SIG-M5 (cell line): ENCODE results near the gene HS6ST1.
"Not testable (repeated sequence)": the region's sequence is repeated elsewhere in the genome, so short reads cannot be mapped to it uniquely, and the experiment has no call there.

Source experiments
- DNase-seq: peaks from one replicate; lab custom pipeline; 2025; lab: John Stamatoyannopoulos, UW

The HS6ST1 gene

DNA sequence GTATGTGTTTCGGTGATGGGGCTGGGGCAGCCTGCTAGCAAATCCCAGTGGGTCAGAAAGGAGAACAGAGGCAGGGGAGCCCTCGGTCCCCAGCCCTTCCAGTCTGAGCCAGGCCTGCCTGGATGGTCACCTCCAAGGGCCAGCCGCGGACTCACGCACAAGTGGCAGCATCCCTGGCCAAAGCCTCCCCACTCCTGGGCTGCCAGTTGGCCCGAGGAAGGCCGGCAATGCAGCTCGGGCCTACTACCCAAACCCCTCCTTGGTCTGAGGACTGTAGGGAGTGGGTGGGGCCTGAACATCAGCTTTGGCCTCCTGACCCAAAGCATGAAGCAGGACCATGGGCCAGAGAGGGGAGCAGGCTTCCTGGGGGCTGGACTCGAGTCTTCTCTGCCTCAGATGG, 51.5 kb downstream of the HS6ST1 start:
- DNase-seq = not testable (repeated sequence)

GRCh38 chr2:128266463-128266862, 52.2 kb downstream of the HS6ST1 start:
- not testable (repeated sequence) for DNase-seq

GRCh38 chr2:128265608-128265993, 53.1 kb downstream of the HS6ST1 start:
- not testable (repeated sequence) for DNase-seq

DNA sequence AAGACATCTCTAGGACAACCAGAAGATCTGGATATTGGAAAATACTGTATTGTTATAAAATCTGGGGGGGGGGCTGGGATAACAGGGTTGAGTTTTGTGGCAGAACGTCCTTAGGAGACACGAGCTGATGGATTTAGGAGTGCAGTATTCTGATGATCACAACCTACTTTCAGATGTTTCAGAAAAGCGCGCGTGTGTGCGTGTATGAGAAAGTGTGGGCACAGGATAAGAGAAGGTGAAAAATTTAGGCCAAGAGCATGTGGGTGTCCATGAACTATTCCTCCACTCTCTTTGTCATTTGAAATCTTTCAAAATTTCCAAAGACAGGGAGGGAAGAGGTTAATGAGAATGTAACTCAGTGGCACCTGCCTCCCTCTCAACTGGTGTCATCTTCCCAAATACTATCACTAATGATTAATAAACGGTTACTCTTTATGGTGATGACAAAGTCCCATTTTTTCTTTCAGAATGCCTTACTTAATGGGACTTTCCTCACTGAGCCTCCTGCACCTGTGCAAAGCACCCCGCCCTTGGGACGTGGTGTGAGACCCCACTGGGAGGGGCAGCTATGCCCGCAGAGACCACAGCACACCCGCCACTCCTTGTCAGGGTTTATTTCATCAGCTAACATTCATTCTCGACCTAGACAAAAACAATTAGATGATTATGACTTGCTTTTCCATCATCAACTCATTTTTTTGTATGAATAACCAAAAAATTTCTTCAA, 53.6 kb downstream of the HS6ST1 start:
- no peak for DNase-seq

- DNase-seq = no peak
These were observed 54.8 kb downstream of the HS6ST1 start for GRCh38 chr2:128263902-128264331.

GRCh38 chr2:128262315-128263253, 56.1 kb downstream of the HS6ST1 start:
- no peak for DNase-seq

- DNase-seq = no peak
These were observed 57.2 kb downstream of the HS6ST1 start for GRCh38 chr2:128261245-128262128.

GRCh38 chr2:128260239-128261138, 58.2 kb downstream of the HS6ST1 start:
- DNase-seq = no peak

DNA sequence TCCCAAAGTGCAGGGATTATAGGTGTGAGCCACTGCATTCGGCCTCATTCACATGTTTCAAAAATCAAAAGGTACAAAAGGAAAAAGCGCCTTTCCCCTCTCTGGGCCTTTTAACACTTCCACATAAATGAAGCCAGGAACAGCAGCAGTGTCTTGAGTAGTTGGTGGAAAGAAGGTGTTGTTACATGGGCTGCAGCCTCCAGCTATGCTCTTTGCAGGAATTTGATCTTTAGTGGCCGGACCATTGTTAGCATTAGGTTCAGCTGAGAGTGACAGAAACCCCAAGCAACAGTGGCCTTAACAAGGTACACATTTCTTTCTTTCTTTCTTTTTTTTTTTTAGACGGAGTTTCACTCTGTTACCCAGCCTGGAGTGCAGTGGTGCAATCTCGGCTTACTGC, 59.1 kb downstream of the HS6ST1 start:
- DNase-seq = no peak

- DNase-seq = no peak
These were observed 60.5 kb downstream of the HS6ST1 start for GRCh38 chr2:128258218-128258617.

GRCh38 chr2:128252501-128252900, 66.2 kb downstream of the HS6ST1 start:
- DNase-seq = no peak

GRCh38 chr2:128252086-128252485, 66.6 kb downstream of the HS6ST1 start:
- DNase-seq = not testable (repeated sequence)

GRCh38 chr2:128250229-128251025, 68.2 kb downstream of the HS6ST1 start:
- DNase-seq = no peak

GRCh38 chr2:128249555-128249954, 69.1 kb downstream of the HS6ST1 start:
- no peak for DNase-seq

- no peak for DNase-seq
These were observed 72.9 kb downstream of the HS6ST1 start for GRCh38 chr2:128245813-128246212.

GRCh38 chr2:128241896-128242295, 76.8 kb downstream of the HS6ST1 start:
- DNase-seq = no peak

- no peak for DNase-seq
These were observed 80.6 kb downstream of the HS6ST1 start for GRCh38 chr2:128237911-128238697.

GRCh38 chr2:128237081-128237534, 81.6 kb downstream of the HS6ST1 start:
- DNase-seq = no peak

DNA sequence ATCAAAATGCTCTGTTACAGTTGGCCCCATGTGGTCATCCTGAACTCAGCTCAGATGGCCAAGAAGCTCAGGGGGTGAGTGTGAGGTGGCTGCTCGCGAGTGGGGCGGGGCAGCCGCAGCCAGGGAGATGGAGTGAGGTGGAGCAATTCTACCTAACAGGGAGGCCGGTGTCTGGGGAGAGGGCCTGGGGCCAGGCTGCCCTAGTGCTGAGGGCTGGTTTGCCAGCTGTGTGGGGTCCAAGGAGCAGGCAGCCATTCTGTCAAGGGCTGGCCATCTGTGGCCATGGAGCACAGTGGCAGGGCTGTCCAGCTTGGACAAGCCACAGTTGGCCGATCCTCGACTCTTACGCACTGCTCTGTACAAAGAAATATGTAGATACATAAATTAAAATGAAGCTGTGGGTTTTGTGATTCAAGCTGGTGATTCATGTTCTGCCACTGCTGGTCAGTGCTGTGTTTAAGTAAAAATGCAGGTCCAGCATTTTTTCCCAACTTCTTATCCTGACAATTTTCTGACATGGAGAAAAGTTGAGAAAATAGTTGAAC, 82.1 kb downstream of the HS6ST1 start:
- DNase-seq = no peak
